Lower lobe of right lung (tissue), 2 donors: ENCODE data around the gene SHISA3. TPM values are rescaled to one million over a fixed set of nuclear protein-coding genes. Genes with fewer than 3 reads are reported as not detected.

Experiments
- ATAC-seq, 2 donors: fragments of 200-7000 bp; cut with Tn5 transposase; one replicate each; pipeline ENCODE4 v1.9.1; 2020 to 2022; ENCODE audit warnings: mild to moderate bottlenecking in 2 of 2, moderate library complexity in 2 of 2
- DNase-seq: peaks from one replicate; pipeline ENCODE4 v3.0.0-alpha.2; 2020
- H3K27ac ChIP-seq: fragments of 200-600 bp; one replicate; pipeline ENCODE4 v1.8.0; 2022
- H3K27me3 ChIP-seq: fragments of 200-600 bp; one replicate; pipeline ENCODE4 v1.8.0; 2022; ENCODE audit warnings: low read depth
- H3K36me3 ChIP-seq: fragments of 200-600 bp; one replicate; pipeline ENCODE4 v1.8.0; 2022; ENCODE audit warnings: mild to moderate bottlenecking
- H3K4me1 ChIP-seq: fragments of 200-600 bp; one replicate; pipeline ENCODE4 v1.8.0; 2022
- H3K4me3 ChIP-seq: fragments of 200-600 bp; one replicate; pipeline ENCODE4 v1.8.0; 2022; ENCODE audit warnings: mild to moderate bottlenecking
- H3K9me3 ChIP-seq: fragments of 200-600 bp; one replicate; pipeline ENCODE4 v1.8.0; 2022
- CTCF ChIP-seq: fragments of 200-600 bp; IDR thresholded peaks from one replicate; pipeline ENCODE4 v1.8.0; 2022; ENCODE audit warnings: antibody characterized with exemption, mild to moderate bottlenecking
- intact Hi-C: fragments of 100-400 bp; cut with DNase I; formaldehyde crosslinking; loops from one replicate; pipeline ENCODE4 v1.11.0; 2022
- total RNA-seq: library from RNA; stranded (reverse); fragmentation: NEBNext Ultra II Directional; extraction: Animal tissue kit (Norgen Biotek cat#: 25700); gene quantifications from one replicate; pipeline ENCODE4 v1.2.1, GENCODE V29; 2021
- donor health status: DM: no; HTN: yes; CAD: no; lungs with severe emphysema.

The SHISA3 gene
- total RNA-seq, 1 donor from 2014 or later = 3.7 TPM

- Histone ChIP-seq H3K4me3 (no peak overlapping the region), H3K9me3 (no peaks in the 10 kb centered on the region), H3K4me1 (no peaks in the 10 kb centered on the region), H3K27me3 (no peaks in the 10 kb centered on the region), H3K27ac (no peak overlapping the region), H3K36me3 (peaks cover 70% of the 10 kb centered on the region)
- ATAC-seq (no peak), DNase-seq (no peak)
- TF ChIP-seq CTCF = no peak
- intact Hi-C loops = no loop called here
Observed at GRCh38 chr4:42420140-42420539, 22.9 kb downstream of the SHISA3 start.

- intact Hi-C loops = no loop called here
Observed at GRCh38 chr4:42425146-42426065, 28.1 kb downstream of the SHISA3 start.

GRCh38 chr4:42428036-42428435 lies 30.7 kb downstream of the SHISA3 start:
- Histone ChIP-seq H3K4me1 (no peaks in the 10 kb centered on the region), H3K27ac (no peak overlapping the region), H3K9me3 (no peaks in the 10 kb centered on the region), H3K4me3 (no peak overlapping the region), H3K27me3 (no peaks in the 10 kb centered on the region), H3K36me3 (peaks cover 21% of the 10 kb centered on the region)
- intact Hi-C loops = no loop called here
- no peak for ATAC-seq
- DNase-seq = no peak
- no peak for TF ChIP-seq CTCF

More at GRCh38 chr4:42425146-42426065, 28.1 kb downstream of the SHISA3 start:
- H3K36me3 ChIP-seq = peaks cover 46% of the 10 kb centered on the region
- no peak overlapping the region for H3K4me3 ChIP-seq
- ATAC-seq (no peak), DNase-seq (no peak)
- H3K27me3 ChIP-seq = no peaks in the 10 kb centered on the region
- no peak for TF ChIP-seq CTCF
- no peak overlapping the region for H3K27ac ChIP-seq
- no peaks in the 10 kb centered on the region for H3K9me3 ChIP-seq
- no peaks in the 10 kb centered on the region for H3K4me1 ChIP-seq

GRCh38 chr4:42436928-42437565 lies 39.8 kb downstream of the SHISA3 start:
- H3K9me3 ChIP-seq = no peaks in the 10 kb centered on the region
- intact Hi-C loops = no loop called here
- no peak for ATAC-seq

GRCh38 chr4:42440083-42440482 lies 42.8 kb downstream of the SHISA3 start:
- Histone ChIP-seq H3K9me3 (no peaks in the 10 kb centered on the region), H3K36me3 (peaks cover 32% of the 10 kb centered on the region), H3K4me1 (no peaks in the 10 kb centered on the region), H3K4me3 (no peak overlapping the region), H3K27ac (no peak overlapping the region), H3K27me3 (no peaks in the 10 kb centered on the region)
- intact Hi-C loops = no loop called here
- no peak for ATAC-seq
- no peak for TF ChIP-seq CTCF
- no peak for DNase-seq

More at GRCh38 chr4:42436928-42437565, 39.8 kb downstream of the SHISA3 start:
- Histone ChIP-seq H3K4me3 (no peak overlapping the region), H3K27me3 (no peaks in the 10 kb centered on the region), H3K36me3 (peaks cover 13% of the 10 kb centered on the region), H3K27ac (no peak overlapping the region), H3K4me1 (no peaks in the 10 kb centered on the region)
- no peak for TF ChIP-seq CTCF
- no peak for DNase-seq
